ENCODE measurements around the gene COL18A1.

DNA sequence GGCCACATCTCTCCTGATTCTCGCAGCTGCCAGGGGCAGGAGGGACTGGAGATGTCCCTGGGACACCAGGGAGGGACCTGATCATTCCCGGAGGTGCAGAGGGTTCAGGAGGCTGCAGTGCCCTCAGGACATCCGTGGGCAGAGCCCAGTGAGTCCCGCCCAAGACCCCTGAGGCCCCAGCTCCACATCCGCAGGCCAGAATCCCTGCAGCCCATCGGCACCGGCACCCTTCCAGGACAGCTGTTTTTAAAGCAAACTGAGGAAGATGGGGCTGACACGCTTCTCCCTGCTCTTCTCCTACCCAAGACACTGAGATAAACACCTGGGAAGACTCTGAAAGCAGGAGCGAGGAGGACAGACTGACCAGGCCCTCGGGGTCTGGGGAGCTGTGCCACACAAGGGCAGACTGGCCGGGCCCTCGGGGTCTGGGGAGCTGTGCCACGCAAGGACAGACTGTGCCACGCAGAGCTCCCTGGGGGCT is 111.7 kb downstream of the COL18A1 start:
- TF ChIP-seq, protein P1, sequence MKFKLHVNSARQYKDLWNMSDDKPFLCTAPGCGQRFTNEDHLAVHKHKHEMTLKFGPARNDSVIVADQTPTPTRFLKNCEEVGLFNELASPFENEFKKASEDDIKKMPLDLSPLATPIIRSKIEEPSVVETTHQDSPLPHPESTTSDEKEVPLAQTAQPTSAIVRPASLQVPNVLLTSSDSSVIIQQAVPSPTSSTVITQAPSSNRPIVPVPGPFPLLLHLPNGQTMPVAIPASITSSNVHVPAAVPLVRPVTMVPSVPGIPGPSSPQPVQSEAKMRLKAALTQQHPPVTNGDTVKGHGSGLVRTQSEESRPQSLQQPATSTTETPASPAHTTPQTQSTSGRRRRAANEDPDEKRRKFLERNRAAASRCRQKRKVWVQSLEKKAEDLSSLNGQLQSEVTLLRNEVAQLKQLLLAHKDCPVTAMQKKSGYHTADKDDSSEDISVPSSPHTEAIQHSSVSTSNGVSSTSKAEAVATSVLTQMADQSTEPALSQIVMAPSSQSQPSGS (CRISPR knock-in tag; IDR thresholded peaks at IDR 0.05), result no peak
- TF ChIP-seq, protein P2, sequence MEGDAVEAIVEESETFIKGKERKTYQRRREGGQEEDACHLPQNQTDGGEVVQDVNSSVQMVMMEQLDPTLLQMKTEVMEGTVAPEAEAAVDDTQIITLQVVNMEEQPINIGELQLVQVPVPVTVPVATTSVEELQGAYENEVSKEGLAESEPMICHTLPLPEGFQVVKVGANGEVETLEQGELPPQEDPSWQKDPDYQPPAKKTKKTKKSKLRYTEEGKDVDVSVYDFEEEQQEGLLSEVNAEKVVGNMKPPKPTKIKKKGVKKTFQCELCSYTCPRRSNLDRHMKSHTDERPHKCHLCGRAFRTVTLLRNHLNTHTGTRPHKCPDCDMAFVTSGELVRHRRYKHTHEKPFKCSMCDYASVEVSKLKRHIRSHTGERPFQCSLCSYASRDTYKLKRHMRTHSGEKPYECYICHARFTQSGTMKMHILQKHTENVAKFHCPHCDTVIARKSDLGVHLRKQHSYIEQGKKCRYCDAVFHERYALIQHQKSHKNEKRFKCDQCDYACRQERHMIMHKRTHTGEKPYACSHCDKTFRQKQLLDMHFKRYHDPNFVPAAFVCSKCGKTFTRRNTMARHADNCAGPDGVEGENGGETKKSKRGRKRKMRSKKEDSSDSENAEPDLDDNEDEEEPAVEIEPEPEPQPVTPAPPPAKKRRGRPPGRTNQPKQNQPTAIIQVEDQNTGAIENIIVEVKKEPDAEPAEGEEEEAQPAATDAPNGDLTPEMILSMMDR (IDR thresholded peaks at IDR 0.05 in 2 of 3, conservative IDR thresholded peaks at IDR 0.05 in 1 of 3; ENCODE audit: insufficient read depth in 2 of 3, low read depth in 1 of 3, low read length in 3 of 3), result no peak
- no peak for TF ChIP-seq EZH2 (IDR thresholded peaks at IDR 0.05; ENCODE audit: borderline replicate concordance, low read depth, low read length)
- no peak for TF ChIP-seq HNRNPH1 (optimal IDR thresholded peaks at IDR 0.05; ENCODE audit: low read depth, low read length)
- no peak for TF ChIP-seq MED1 (CRISPR knock-in tag; IDR thresholded peaks at IDR 0.05; ENCODE audit: borderline replicate concordance)
- TF ChIP-seq, protein P3, sequence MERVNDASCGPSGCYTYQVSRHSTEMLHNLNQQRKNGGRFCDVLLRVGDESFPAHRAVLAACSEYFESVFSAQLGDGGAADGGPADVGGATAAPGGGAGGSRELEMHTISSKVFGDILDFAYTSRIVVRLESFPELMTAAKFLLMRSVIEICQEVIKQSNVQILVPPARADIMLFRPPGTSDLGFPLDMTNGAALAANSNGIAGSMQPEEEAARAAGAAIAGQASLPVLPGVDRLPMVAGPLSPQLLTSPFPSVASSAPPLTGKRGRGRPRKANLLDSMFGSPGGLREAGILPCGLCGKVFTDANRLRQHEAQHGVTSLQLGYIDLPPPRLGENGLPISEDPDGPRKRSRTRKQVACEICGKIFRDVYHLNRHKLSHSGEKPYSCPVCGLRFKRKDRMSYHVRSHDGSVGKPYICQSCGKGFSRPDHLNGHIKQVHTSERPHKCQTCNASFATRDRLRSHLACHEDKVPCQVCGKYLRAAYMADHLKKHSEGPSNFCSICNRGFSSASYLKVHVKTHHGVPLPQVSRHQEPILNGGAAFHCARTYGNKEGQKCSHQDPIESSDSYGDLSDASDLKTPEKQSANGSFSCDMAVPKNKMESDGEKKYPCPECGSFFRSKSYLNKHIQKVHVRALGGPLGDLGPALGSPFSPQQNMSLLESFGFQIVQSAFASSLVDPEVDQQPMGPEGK (CRISPR knock-in tag; IDR thresholded peaks at IDR 0.05; ENCODE audit: borderline replicate concordance), result no peak
- TF ChIP-seq, protein P4, sequence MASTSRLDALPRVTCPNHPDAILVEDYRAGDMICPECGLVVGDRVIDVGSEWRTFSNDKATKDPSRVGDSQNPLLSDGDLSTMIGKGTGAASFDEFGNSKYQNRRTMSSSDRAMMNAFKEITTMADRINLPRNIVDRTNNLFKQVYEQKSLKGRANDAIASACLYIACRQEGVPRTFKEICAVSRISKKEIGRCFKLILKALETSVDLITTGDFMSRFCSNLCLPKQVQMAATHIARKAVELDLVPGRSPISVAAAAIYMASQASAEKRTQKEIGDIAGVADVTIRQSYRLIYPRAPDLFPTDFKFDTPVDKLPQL (IDR thresholded peaks at IDR 0.05; ENCODE audit: extremely low read depth, insufficient read length), result no peak
